Measurements from ENCODE around the gene ZBED1. TPM values are rescaled to one million over a fixed set of nuclear protein-coding genes. Genes with fewer than 3 reads are reported as not detected.

The ZBED1 gene
- polyA plus RNA-seq, 1 donor from 2014 or later = 43.2 TPM

- Histone ChIP-seq H4K20me1 (ENCODE audit: insufficient read depth) (no peaks in the 10 kb centered on the region), H3K9me3 (ENCODE audit: low read length) (no peaks in the 10 kb centered on the region), H3K9me2 (ENCODE audit: insufficient read depth, low read length) (no peaks in the 10 kb centered on the region), H3K27me3 (ENCODE audit: insufficient read depth, low read depth, low read length) (no peaks in the 10 kb centered on the region), H2AFZ (ENCODE audit: low read depth, low read length) (no peak overlapping the region), H3K9ac (ENCODE audit: low read length) (peak overlapping the region; percentile 80), H3F3A (ENCODE audit: insufficient read depth, low read length, poor library complexity, severe bottlenecking) (no peaks in the 10 kb centered on the region), H3K4me2 (ENCODE audit: low read length) (no peak overlapping the region), H3K4me3 (ENCODE audit: low read length) (peak overlapping the region; percentile 77), H3K36me3 (ENCODE audit: insufficient read depth, low read length) (no peaks in the 10 kb centered on the region), H3K79me2 (replicated peaks; ENCODE audit: insufficient read depth, low read length) (peaks cover 31% of the 10 kb centered on the region), H3K27ac (ENCODE audit: low read length) (peak overlapping the region; percentile 58)
- TF ChIP-seq EP300 (conservative IDR thresholded peaks at IDR 0.05; ENCODE audit: poor library complexity, severe bottlenecking) (no peak), SMC3 (conservative IDR thresholded peaks at IDR 0.05; ENCODE audit: poor library complexity) (no peak), TAF1 (IDR thresholded peaks at IDR 0.05; ENCODE audit: low read depth) (no peak), MXI1 (conservative IDR thresholded peaks at IDR 0.05; ENCODE audit: poor library complexity, severe bottlenecking) (no peak), POLR2AphosphoS5 (IDR thresholded peaks at IDR 0.05) (no peak)
- TF ChIP-seq, protein P1, sequence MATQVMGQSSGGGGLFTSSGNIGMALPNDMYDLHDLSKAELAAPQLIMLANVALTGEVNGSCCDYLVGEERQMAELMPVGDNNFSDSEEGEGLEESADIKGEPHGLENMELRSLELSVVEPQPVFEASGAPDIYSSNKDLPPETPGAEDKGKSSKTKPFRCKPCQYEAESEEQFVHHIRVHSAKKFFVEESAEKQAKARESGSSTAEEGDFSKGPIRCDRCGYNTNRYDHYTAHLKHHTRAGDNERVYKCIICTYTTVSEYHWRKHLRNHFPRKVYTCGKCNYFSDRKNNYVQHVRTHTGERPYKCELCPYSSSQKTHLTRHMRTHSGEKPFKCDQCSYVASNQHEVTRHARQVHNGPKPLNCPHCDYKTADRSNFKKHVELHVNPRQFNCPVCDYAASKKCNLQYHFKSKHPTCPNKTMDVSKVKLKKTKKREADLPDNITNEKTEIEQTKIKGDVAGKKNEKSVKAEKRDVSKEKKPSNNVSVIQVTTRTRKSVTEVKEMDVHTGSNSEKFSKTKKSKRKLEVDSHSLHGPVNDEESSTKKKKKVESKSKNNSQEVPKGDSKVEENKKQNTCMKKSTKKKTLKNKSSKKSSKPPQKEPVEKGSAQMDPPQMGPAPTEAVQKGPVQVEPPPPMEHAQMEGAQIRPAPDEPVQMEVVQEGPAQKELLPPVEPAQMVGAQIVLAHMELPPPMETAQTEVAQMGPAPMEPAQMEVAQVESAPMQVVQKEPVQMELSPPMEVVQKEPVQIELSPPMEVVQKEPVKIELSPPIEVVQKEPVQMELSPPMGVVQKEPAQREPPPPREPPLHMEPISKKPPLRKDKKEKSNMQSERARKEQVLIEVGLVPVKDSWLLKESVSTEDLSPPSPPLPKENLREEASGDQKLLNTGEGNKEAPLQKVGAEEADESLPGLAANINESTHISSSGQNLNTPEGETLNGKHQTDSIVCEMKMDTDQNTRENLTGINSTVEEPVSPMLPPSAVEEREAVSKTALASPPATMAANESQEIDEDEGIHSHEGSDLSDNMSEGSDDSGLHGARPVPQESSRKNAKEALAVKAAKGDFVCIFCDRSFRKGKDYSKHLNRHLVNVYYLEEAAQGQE (IDR thresholded peaks at IDR 0.05; ENCODE audit: borderline replicate concordance) = no peak
Observed at GRCh38 chrX:2501559-2502102, 855 bp upstream of the ZBED1 start.

GRCh38 chrX:2500091-2500802 lies 529 bp downstream of the ZBED1 start:
- H3K9ac ChIP-seq (ENCODE audit: low read length) = peak overlapping the region; percentile 80
- H3K27me3 ChIP-seq (ENCODE audit: insufficient read depth, low read depth, low read length) = no peaks in the 10 kb centered on the region
- peak overlapping the region; percentile 76 for H2AFZ ChIP-seq (ENCODE audit: low read depth, low read length)
- no peaks in the 10 kb centered on the region for H3F3A ChIP-seq (ENCODE audit: insufficient read depth, low read length, poor library complexity, severe bottlenecking)
- peaks cover 45% of the 10 kb centered on the region for H3K79me2 ChIP-seq (replicated peaks; ENCODE audit: insufficient read depth, low read length)
- peak overlapping the region; percentile 82 for H3K4me2 ChIP-seq (ENCODE audit: low read length)
- H3K4me3 ChIP-seq (ENCODE audit: low read length) = peak overlapping the region; percentile 77
- peak overlapping the region; percentile 73 for H3K27ac ChIP-seq (ENCODE audit: low read length)
- no peaks in the 10 kb centered on the region for H4K20me1 ChIP-seq (ENCODE audit: insufficient read depth)
- H3K36me3 ChIP-seq (ENCODE audit: insufficient read depth, low read length) = no peaks in the 10 kb centered on the region
- no peaks in the 10 kb centered on the region for H3K9me3 ChIP-seq (ENCODE audit: low read length)
- H3K9me2 ChIP-seq (ENCODE audit: insufficient read depth, low read length) = no peaks in the 10 kb centered on the region
- TF ChIP-seq EP300 (conservative IDR thresholded peaks at IDR 0.05; ENCODE audit: poor library complexity, severe bottlenecking) (no peak), RAD21 (conservative IDR thresholded peaks at IDR 0.05) (peak; percentile 17), MXI1 (conservative IDR thresholded peaks at IDR 0.05; ENCODE audit: poor library complexity, severe bottlenecking) (no peak), SMC3 (conservative IDR thresholded peaks at IDR 0.05; ENCODE audit: poor library complexity) (peak; percentile 36), POLR2AphosphoS5 (IDR thresholded peaks at IDR 0.05) (no peak), TAF1 (IDR thresholded peaks at IDR 0.05; ENCODE audit: low read depth) (no peak), EZH2 (IDR thresholded peaks at IDR 0.05; ENCODE audit: borderline replicate concordance, insufficient read depth, low read length, poor library complexity, severe bottlenecking) (no peak)
- TF ChIP-seq, protein P2, sequence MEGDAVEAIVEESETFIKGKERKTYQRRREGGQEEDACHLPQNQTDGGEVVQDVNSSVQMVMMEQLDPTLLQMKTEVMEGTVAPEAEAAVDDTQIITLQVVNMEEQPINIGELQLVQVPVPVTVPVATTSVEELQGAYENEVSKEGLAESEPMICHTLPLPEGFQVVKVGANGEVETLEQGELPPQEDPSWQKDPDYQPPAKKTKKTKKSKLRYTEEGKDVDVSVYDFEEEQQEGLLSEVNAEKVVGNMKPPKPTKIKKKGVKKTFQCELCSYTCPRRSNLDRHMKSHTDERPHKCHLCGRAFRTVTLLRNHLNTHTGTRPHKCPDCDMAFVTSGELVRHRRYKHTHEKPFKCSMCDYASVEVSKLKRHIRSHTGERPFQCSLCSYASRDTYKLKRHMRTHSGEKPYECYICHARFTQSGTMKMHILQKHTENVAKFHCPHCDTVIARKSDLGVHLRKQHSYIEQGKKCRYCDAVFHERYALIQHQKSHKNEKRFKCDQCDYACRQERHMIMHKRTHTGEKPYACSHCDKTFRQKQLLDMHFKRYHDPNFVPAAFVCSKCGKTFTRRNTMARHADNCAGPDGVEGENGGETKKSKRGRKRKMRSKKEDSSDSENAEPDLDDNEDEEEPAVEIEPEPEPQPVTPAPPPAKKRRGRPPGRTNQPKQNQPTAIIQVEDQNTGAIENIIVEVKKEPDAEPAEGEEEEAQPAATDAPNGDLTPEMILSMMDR (IDR thresholded peaks at IDR 0.05; ENCODE audit: poor library complexity, severe bottlenecking) = peak; percentile 41
- TF ChIP-seq, protein P1 (IDR thresholded peaks at IDR 0.05; ENCODE audit: borderline replicate concordance) = peak; percentile 21

Measured in neural cell (in vitro differentiated cells).